ENCODE measurements around the gene TH. TPM values are rescaled to one million over a fixed set of nuclear protein-coding genes. Genes with fewer than 3 reads are reported as not detected.

TH gene
- total RNA-seq, 1 experiment from 2014 or later = not detected

GRCh38 chr11:2196970-2197770 is 25.6 kb upstream of the TH start:
- Histone ChIP-seq H3K4me1 (ENCODE audit: control insufficient read depth, insufficient read depth, low read length) (peaks cover 4% of the 10 kb centered on the region; the same call in 1 of the 2 replicates), H3K36me3 (ENCODE audit: control insufficient read depth, insufficient read depth, low read length) (no peaks in the 10 kb centered on the region), H3K27ac (ENCODE audit: low read length) (no peak overlapping the region), H3K9me3 (ENCODE audit: control insufficient read depth, insufficient read depth, low read depth, low read length) (no peaks in the 10 kb centered on the region), H3K27me3 (ENCODE audit: control insufficient read depth, insufficient read depth, low read length) (peaks cover 4% of the 10 kb centered on the region; the same call in 1 of the 2 replicates), H3K4me3 (ENCODE audit: low read depth in 2 of 2, low read length in 2 of 2) (no peak overlapping the region)
- ATAC-seq = peak; percentile 90
- ChIA-PET POLR2A (no interaction called here), CTCF (interaction anchor here (0.6 to 2.1 kb wide), 5 partner anchors 12 to 222 kb away, joined by 3 to 9 read pairs (median 7); partner anchors contain the start of gene CD81)
- BruUV-seq (replicated peaks) = no TSS peak
- in situ Hi-C loops (cut with HindIII; ENCODE audit: low pct_unique_long_range_greater_than_20kb, low sequenced_read_pairs) (no loop called here), intact Hi-C loops (cut with micrococcal nuclease; ENCODE audit: unreplicated experiment) (loop anchor here (1.0 kb wide), 1 partner anchor 102 kb away; no protein-coding TSS in a partner anchor)
- TF ChIP-seq REST (IDR thresholded peaks at IDR 0.05; ENCODE audit: insufficient read depth in 1 of 2, low read depth in 2 of 2, low read length in 1 of 2) (no peak), CTCF (IDR thresholded peaks at IDR 0.05) (peak; percentile 100), SIN3A (IDR thresholded peaks at IDR 0.05; ENCODE audit: borderline replicate concordance, insufficient read depth, low read depth, low read length) (no peak), POLR2AphosphoS5 (IDR thresholded peaks at IDR 0.05; ENCODE audit: low read depth, low read length) (no peak)
- peak; percentile 24 for DNase-seq (ENCODE audit: low read depth, low spot score)

GRCh38 chr11:2195756-2196088 is 24.1 kb upstream of the TH start:
- Histone ChIP-seq H3K9me3 (ENCODE audit: control insufficient read depth, insufficient read depth, low read depth, low read length) (no peaks in the 10 kb centered on the region), H3K27ac (ENCODE audit: low read length) (no peak overlapping the region), H3K4me3 (ENCODE audit: low read depth in 2 of 2, low read length in 2 of 2) (no peak overlapping the region), H3K27me3 (ENCODE audit: control insufficient read depth, insufficient read depth, low read length) (peaks cover 4% of the 10 kb centered on the region; the same call in 1 of the 2 replicates), H3K36me3 (ENCODE audit: control insufficient read depth, insufficient read depth, low read length) (no peaks in the 10 kb centered on the region), H3K4me1 (ENCODE audit: control insufficient read depth, insufficient read depth, low read length) (peaks cover 4% of the 10 kb centered on the region; the same call in 1 of the 2 replicates)
- POLR2A ChIA-PET = no interaction called here
- CTCF ChIA-PET = interaction anchor here (0.5 kb wide), 1 partner anchor 12 kb away, joined by 8 read pairs; no protein-coding TSS in a partner anchor
- DNase-seq (ENCODE audit: low read depth, low spot score) (no peak), ATAC-seq (no peak)
- in situ Hi-C loops (cut with HindIII; ENCODE audit: low pct_unique_long_range_greater_than_20kb, low sequenced_read_pairs) = no loop called here
- no TSS peak for BruUV-seq (replicated peaks)
- no peak for TF ChIP-seq POLR2AphosphoS5 (IDR thresholded peaks at IDR 0.05; ENCODE audit: low read depth, low read length)
- no peak for TF ChIP-seq REST (IDR thresholded peaks at IDR 0.05; ENCODE audit: insufficient read depth in 1 of 2, low read depth in 2 of 2, low read length in 1 of 2)
- TF ChIP-seq CTCF (IDR thresholded peaks at IDR 0.05) = no peak
- TF ChIP-seq TCF7L2 (IDR thresholded peaks at IDR 0.05; ENCODE audit: low read depth, low read length) = no peak
- TF ChIP-seq SIN3A (IDR thresholded peaks at IDR 0.05; ENCODE audit: borderline replicate concordance, insufficient read depth, low read depth, low read length) = no peak
- intact Hi-C loops (cut with micrococcal nuclease; ENCODE audit: unreplicated experiment) = no loop called here

Measured in Panc1 (cell line).